Measurements from ENCODE around the gene AIPL1.

DNA sequence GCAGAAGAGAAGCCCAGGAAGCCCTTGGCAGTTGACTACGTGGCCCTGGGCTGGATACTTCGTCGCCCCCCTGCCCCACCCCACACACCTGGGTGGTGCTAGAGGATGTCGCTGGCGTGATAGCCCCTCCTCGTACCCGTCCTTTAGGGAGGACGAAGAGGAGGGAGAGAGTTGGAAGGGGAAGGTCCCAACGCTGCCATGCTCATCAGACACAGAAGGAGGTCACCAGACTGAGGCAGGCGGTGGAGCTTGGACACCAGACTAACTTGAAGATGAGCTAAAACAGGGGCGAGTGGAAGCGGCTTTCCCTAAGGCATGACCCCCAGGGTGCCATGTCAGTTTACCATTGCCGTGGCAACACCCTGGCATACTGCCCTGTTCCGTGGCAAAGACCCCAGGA, 11.0 kb downstream of the AIPL1 start:
- TF ChIP-seq YY1 (IDR thresholded peaks at IDR 0.05; ENCODE audit: insufficient read depth, insufficient read length) (no peak), ZNF274 (IDR thresholded peaks at IDR 0.05; ENCODE audit: low read depth, low read length) (no peak)
